ENCODE results near the gene LDB3.

- TF ChIP-seq ATF3 (IDR thresholded peaks at IDR 0.05; ENCODE audit: insufficient read depth, low read depth, low read length): no peak
- no peak for TF ChIP-seq CREB1 (IDR thresholded peaks at IDR 0.05)
- no peak for TF ChIP-seq CTCF (IDR thresholded peaks at IDR 0.05; ENCODE audit: control extremely low read depth in 1 of 3, insufficient read depth in 1 of 3, low read depth in 1 of 3, low read length in 3 of 3)
- TF ChIP-seq MAX (IDR thresholded peaks at IDR 0.05): no peak
- TF ChIP-seq SRF (IDR thresholded peaks at IDR 0.05; ENCODE audit: low read depth, low read length): no peak
Observed at GRCh38 chr10:86699125-86699524, 30.8 kb downstream of the LDB3 start.

All from H1 (cell line).